ENCODE data around the gene NGRN.
A peak's percentile ranks its signal among the peaks of the same experiment; 100 is the strongest.

GRCh38 chr15:90286678-90287077, 21.2 kb downstream of the NGRN start:
- peak; percentile 21 to 39 for TF ChIP-seq CTCF (conservative IDR thresholded peaks at IDR 0.05 in 1 of 2, IDR thresholded peaks at IDR 0.05 in 1 of 2; ENCODE audit: low read depth in 1 of 2, low read length in 2 of 2)
- TF ChIP-seq EZH2 (IDR thresholded peaks at IDR 0.05; ENCODE audit: low read length, missing control alignments), result no peak

Data from fibroblast of lung (primary cell).